Measurements from ENCODE around the gene TDRD7.

TDRD7 gene

DNA sequence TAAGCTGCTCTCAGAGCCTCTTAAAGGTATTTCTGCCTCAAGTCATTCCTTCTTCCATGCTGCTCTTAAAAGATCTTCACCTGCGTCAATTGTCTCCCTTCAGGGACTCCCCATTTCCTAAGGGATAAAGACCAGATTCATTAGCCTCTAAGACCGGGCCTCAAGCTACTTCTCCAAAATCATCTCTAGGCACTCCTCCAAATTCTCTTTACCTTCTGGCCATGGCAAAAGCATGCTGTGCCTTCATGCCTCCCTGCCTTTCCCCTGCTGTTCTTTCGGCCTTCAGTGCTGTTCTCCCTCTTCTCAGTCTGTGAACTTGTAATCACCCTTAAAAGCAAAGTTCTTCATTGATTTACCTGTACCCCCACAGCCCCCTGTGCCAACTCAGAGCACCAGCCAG lies 93.9 kb downstream of the TDRD7 start:
- DNase-seq (ENCODE audit: low spot score), result no peak

DNA sequence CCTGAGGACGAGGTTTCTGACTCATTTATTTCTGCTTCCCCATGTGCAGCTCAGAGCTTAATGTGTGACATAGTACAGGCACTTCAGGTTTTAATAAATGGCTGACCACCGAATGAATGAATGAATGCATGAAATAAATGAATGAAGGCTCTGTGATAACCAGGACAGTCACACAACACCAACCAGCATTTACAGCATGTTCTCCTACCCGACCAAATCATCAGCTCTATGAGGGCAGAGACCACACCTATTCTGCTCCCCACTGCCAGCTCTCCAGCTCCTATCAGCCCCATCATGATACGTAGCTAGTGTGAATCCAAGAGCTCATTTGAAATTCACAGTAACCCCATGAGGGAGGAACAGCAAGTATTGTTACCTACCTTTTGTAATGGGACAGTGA lies 94.4 kb downstream of the TDRD7 start:
- no peak for DNase-seq (ENCODE audit: low spot score)

DNA sequence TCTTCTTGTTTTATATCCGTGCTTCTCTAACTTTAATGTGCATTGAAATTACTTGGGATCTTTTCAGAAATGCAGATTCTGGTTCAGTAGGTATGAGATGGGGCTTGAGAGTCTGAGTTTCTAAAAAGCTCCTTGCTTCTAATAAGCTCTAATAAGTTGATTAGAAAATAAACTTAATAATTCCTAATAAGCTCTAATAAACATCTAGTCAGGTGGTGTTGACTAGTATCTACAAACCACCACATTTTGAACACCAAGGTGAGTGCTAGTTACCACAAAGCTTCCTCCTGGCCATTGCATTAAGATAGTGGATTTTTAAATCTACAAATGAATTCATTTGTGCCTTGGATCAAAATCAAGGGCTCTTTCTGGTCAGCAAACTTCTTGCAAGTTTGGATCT lies 94.9 kb downstream of the TDRD7 start:
- no peak for DNase-seq (ENCODE audit: low spot score)

DNA sequence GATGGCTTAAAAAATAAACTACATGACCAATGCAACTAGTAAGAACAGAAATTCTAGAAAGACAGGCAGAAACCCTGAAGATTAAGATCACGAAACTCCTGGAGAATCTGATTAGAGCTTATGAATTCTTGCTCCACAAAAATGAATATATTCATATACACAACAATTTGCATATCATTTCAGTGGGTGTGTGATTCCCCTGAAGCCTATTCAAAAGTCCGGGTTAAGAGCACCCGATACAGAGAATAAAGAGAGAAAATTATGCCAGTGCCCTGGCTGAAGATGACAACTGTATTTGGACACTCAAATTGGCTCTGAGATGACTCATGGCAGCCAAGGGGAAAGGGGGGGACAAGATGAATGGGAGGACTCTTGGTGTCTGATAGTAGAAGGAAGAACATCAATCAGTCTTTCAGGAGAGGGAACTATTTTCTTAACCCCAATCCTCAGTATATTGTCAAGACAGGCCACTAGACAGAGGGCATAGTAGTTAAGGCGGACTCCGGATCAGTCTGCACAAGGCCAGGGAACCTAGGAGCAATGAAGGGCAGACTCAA lies 95.6 kb downstream of the TDRD7 start:
- DNase-seq (ENCODE audit: low spot score), result no peak

DNA sequence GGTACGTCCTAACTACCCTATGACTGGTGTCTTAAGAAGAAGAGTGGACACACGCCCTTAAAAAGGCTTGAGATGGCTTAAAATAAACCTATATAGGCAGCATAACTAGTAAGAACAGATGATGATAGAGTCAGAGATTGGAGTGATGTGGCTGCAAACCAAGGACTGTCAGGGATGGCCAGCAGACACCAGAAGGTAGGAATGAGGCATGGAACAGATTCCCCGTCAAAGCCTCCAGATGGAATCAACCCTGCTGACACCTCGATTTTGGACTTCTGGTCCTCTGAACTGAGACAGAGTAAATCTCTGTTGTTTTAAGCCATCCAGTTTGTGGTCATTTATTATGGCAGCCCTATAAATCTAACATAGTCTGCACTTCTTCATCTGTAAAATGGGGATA lies 97.0 kb downstream of the TDRD7 start:
- DNase-seq (ENCODE audit: low spot score), result no peak

DNA sequence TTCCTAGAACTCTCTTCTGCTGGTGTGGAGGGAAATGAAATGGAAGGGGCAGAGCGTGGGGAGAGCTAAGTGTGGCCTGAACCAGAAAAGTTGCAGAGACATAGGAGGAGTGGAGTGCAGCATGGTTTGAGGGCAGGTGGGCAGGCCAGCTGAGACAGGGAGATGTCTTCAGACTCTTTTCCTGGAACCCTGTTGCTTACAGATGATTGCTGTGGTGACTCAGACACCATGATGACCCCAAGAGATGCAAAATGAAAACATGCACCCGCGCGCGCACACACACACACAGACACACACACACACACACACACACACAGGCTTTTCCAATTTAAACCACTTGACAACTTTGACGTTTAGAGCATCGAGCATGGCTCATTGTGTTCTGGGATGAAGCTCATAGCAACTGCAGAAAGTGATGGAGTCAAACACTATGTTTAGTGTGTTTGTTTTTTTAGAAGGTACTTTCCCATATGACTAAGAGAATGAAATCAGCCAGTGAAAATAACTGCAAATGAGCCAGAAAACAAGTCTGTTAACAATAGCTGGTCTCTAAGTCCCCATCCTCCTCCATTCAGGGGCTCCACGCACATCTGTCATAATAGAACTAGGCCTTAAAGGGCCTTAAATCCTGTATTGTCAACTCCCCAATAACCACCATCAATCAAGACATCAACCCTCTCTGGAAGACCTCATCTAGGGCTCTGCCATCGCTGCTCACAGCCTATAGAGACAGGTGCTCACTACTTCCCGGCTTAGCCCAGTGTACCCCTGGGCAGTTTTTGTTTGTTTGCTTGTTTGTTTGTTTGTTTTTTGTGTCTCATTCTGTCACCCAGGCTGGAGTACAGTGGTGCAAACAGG lies 99.1 kb downstream of the TDRD7 start:
- DNase-seq (ENCODE audit: low spot score), result no peak

DNA sequence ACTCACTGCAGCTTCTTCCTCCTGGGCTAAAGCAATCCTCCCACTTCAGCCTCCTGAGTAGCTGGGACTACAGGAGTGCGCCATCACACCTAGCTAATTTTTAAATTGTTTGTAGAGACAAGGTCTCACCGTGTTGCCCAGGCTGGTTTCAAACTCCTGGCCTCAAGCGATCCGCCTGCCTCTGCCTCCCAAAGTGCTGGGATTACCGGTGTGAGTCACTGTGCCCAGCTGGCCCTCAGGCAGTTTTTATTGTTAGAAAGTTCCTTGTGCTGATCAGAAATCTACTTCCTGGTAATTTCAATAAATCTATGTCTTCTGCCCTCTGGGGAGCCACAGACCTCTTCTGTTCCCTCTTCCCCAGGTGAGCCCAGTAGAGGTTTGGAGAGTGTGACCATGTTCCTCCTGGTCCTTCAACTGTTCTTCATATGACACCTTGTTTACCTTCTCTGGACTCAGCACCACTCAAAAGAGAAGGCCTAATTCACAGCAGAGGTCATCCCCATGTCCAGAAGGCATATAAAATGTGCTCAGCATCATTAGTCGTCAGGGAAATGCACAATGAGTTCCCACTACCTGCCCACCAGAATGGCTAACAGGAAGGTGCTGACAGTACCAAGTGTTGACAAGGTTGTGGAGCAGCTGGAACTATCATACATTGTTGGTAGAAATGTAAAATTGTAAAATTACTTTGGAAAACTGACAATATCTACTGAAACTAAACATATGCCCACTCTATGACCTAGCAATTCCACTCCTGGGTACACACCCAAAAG lies 99.9 kb downstream of the TDRD7 start:
- no peak for DNase-seq (ENCODE audit: low spot score)

DNA sequence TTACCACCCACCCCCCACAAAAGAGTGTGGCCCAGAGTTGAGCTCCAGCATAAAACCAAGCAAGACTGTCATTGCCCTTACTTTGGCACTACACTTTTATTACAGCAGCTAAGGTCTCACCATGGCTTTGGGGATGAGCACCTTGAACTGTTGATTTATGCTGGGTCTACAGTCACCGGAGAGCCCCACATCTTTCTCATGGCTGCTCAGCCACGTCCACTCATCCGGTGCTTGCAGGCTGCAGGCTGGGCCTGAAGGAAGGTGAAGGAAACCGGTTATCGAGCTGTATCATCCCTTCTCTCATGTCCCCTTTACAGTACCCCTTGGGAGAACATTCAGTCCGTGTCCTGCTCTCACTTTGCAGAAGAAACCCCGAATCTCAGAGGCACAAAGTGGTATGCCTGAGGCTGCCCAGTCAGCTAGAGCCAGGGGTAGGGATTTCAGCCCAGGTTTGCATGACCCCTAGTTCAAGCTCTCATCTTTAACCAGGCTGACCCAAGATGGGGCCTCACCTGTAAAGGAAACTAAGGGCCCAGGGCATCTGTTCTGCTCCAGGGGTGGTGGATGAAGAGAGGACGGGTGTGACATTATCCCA lies 101.2 kb downstream of the TDRD7 start:
- no peak for DNase-seq (ENCODE audit: low spot score)

DNA sequence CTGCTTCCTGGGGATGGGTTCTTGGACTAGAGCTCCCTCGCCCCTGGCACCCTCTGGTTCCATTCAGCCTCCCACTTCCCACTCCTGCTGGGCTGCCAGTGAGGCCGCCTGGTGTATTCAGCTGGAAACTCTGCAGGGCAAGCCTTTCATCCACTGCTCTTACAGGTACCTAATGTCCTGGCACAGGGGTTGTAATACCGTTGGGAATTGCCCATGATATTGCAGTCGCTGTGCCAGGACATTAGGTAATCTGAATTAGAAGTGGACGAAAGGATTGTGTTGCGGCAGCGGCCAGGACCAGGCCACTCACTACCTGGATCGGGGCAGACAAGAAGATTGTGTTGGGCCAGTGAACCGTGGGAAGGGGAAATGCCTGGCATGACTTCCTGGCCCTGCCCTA lies 102.6 kb downstream of the TDRD7 start:
- no peak for DNase-seq (ENCODE audit: low spot score)

DNA sequence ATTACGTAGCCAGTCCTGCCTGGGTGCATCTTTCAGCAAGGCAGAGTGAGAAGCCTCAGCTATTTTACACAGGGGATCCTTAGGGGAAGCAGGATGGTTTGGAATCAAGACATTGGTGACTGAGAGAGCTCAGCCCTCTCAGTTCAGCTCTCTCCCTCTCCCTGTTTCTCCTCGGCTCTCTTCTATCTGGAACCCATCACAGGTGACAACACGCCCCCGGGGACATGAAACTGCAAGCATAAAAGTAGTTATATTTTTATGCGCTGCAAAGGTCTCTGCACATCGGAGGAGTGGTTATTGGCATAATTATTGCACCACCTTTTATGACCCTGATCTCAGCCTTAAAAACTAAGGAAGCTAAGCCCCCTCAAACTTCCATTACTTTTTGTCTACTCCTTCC lies 103.8 kb downstream of the TDRD7 start:
- DNase-seq (ENCODE audit: low spot score), result no peak

DNA sequence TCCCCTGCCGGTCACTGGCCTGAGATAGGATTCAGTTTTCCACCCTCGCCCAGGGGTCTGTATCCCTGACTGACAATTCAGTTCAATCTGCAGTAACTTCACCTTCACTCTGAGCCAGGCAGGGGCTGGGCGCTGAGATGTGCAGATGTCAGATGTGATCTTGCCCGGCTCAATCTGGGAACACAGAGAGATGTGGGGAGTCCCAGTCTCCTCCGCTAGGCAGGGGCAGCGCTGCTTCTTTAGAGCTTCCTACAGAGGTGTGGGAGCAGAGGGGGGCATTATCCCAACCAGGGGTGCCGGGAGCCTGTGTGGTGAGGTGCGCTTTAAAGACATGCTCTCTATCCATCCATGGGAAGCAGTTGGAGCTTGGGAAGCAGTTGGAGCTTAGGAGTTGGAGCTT lies 104.2 kb downstream of the TDRD7 start:
- no peak for DNase-seq (ENCODE audit: low spot score)

DNA sequence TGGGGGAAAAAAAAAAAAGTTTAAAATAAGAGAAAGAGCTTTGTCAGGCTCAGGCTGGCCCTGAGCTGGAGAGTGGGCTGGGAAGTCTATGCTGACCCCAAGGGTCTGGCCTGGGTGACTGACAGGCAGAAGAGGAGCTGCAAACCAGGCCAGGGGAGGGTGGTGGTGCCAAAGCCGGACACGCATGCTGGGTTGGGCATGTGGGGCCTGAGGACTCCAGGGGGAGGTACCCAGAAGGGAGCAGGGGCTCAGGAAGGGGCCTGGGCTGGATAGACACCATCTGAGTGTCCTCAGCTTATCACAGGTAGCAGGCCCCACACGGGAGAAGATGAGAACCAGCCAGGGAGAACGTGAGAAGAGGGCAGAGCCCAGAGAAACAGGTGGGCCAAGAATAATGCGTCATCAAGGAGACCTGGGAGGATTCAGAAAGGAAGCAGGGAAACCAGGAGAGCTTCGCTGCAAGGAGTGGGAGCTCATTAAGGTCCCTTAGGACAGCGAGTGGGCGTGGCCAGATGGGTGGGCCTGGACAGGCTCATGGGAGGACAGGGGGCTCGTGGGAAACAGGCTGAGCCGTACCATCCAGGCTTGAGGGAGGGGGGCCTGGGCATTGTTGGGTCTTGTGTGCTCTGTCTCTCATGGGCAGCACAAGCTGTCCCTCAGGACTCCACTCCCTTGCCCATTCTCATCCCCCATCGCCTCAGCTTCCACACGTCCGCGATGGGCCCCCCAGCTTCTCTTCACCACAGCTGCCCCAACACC lies 105.6 kb downstream of the TDRD7 start:
- no peak for DNase-seq (ENCODE audit: low spot score)

DNA sequence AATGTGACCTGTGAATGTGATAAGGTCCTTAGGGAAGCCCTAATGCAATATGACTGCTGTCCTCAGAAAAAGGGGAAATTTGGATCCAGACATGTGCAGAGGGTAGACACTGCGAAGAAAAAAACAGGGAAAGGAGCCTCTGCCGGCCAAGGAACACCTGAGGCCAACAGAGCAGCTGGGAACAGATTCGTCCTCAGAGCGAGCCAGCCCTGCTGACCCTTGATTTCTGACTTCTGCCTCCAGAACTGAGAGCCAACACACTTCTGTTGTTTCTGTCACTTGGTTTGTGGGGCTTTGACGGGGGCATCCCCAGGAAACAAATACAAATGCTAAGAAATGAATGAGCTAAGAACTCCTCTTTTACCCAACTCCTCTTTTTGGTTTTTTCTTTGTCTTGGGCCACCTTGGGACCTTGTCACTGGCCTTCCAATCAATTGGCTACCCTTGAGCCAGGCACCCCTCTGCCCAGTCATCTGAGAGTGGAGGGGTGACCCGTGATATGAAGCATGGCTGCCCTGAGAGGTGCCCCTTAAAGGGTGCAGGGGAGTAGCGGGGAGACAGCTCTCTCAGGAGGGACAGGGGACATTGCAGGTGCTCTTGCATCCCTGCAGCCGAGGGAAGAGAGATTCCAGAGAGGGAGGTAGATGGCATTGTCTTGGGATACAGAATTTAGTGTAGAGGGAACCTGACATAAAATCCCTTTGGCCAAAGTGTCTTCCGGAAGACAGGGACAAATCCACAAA lies 106.4 kb downstream of the TDRD7 start:
- no peak for DNase-seq (ENCODE audit: low spot score)

DNA sequence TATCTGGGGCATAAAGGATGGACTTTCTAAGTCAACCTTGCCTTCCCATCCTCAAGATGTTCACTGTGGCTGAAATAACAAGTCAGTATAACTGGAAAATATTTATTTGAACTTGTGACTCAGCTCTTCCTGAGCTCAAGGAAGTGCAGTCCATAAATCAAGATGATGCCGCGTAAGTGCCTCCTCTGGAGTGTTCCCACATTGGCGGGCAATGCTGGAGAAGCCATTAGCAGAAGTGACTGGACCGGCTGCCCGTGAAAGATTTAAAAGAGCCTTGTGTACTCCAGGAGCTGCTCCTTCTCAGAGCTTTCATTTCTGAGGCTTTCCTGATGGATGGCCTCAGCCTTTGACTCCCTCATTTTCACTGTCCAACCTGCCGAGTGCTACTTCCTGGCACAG lies 107.0 kb downstream of the TDRD7 start:
- DNase-seq (ENCODE audit: low spot score), result no peak

DNA sequence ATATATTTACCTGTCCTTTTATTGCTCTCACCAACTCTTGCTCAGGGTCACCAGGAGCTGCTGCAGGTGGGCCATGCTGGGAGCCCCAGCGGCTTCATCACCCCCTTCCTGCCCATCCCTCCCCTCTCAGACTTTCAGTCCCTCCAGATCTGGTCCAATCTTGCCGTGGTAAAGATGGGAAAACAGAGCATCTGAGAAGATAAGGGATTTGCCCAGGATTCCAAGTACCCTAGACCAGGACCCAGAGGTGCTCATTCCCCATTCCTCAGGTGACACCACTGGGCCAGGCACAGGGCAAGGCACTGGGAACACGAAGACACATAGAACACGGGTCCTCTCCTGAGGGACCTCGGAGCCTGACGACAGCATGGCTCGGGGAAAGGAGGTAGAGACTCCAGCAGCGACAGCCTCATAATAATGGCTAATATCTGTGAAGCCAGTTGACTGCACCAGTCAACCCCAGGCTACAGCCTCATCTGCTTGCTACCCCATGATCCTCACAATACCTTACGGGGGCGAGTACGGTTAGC lies 107.6 kb downstream of the TDRD7 start:
- DNase-seq (ENCODE audit: low spot score), result no peak

DNA sequence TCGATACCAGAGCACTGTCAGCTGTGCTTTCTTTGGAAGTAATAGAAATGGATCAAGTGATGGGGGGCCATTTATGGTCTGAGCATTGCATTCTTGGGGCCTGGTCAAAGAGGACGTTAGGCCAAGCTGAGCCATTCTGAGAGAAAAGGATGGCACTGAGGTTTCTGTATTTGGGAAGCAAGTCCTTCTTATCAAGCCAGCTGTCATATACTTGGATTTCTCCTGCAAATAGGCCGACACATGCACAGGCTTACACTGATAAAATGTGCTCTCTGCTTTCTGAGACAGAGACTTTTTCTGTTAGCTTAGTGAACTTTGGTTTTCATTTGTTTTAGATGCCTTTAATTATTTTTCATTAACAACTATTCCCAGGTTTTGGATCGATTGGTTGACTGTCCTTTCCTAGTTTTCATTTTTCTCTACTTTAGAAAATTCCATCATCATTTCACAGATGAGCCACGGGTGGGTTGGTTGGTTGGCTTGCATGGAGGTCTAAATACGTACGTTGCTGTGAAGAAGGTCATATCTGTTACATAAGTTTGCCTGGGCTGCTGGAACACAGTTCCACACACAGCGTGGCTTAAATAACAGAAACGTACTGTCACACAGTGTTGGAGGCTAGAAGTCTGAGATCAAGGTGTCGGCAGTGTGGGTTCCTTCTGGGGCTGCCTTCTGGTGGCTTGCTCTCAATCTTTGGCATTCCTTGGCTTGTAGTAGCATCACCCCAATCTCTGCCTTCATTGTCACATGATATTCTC lies 109.9 kb downstream of the TDRD7 start:
- no peak for DNase-seq (ENCODE audit: low spot score)

DNA sequence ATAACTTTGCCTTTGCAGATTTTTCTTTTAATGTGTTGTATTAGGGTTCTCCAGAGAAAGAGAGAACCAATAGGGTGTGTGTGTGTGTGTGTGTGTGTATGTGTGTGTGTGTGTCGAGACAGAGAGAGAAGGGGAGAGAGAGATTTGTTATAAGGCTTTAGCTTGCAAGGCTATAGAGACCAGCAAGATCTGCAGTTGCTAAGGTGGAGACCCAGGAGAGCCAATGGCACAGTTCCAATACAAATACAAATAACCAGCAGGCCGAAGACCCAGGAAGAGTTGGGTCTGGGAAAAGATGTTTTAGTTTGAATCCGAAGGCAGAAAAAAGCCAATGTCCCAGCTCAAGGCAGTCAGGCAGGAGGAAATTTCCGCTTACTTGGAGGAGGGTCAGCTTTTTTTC lies 112.5 kb downstream of the TDRD7 start:
- no peak for DNase-seq (ENCODE audit: low spot score)

DNA sequence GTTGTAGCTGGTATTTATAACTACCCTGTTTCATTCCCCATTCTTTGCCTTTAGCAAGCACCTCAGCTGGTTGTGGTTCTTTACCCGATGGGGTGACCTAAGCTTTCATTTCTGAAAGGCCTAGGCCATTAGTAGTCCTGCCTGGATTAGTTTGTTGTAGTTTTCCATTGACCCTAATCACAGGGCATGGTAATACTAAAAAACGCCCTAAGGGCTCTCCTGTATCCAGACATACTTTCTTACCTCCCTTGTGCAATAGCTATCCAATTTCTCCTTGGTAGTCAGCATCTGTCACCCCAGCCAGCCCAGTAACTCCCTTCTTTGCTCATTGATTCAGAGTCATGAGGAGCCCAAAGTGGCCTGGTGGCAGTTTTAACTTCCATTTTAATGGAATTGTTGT lies 113.6 kb downstream of the TDRD7 start:
- DNase-seq (ENCODE audit: low spot score), result no peak

DNA sequence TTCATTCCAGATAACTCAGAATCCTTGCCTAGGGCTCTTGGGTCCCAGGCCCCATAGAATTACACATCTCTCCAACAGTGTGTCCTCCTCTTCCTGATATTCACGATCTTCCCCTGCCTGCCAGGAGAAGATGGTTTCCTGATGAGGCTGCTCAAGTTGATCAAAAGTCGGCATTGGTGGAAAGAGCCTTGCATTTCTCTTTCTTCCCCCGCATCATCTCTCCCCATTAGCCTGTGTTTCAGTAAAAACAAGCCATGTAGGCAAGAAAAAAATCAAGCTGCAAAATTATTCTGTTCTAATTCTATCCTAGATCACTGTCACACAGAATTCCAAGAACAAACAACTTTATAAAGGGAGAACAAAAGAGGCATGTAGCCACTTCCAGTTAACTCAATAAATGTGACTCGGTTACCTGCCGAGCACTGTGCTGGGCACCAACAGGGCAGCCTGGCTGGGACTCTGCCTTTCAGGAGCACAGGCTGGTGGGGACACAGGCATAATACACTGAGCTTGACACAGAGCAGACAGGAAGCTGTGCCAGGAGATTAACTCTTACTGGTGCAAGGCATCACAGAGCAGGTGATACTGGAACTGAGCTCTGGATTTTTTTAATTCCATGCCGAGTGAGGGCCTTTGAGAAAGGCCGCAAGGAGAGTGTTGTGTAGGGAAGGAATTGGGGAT lies 115.1 kb downstream of the TDRD7 start:
- no peak for DNase-seq (ENCODE audit: low spot score)
